ENCODE data around the gene CHCHD6.

DNA sequence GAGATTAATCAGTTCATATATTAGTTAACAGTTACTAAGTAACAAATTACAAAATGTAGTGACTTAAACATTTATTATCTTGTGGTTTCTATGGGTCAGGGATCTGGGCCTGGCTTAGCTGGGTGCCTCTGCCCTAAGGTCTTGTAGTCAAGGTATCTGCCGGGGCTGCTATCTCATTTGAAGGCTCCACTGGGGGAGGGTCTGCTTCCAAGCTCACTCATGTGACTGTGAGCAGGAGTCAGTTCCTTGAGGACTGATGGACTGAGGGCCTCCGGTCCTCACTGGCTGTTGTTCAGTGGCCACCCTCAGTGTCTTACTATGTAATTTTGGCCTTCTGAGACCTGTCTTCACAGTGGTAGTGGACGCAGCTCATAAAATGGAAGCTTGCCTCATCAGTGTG lies 143.0 kb downstream of the CHCHD6 start:
- TF ChIP-seq EZH2 (IDR thresholded peaks at IDR 0.05; ENCODE audit: insufficient read depth, poor library complexity, severe bottlenecking) (no peak), EZH2phosphoT487 (IDR thresholded peaks at IDR 0.05; ENCODE audit: insufficient read depth, low read depth) (no peak)
